HG02763 (cell line): ENCODE results near the gene NDUFAF7.
"Not testable (repeated sequence)": the region's sequence is repeated elsewhere in the genome, so short reads cannot be mapped to it uniquely, and the experiment has no call there.

ENCODE experiments used
- ATAC-seq: cut with Tn5 transposase; IDR thresholded peaks from one replicate; pipeline ENCODE4 v1.9.1; 2021; ENCODE audit warnings: mild to moderate bottlenecking, moderate library complexity; ENCODE audit not compliant: unreplicated experiment

The NDUFAF7 gene

GRCh38 chr2:37276291-37276690, 44.8 kb downstream of the NDUFAF7 start:
- no peak for ATAC-seq

GRCh38 chr2:37281916-37282315, 50.5 kb downstream of the NDUFAF7 start:
- no peak for ATAC-seq

- no peak for ATAC-seq
Observed at GRCh38 chr2:37282746-37283145, 51.3 kb downstream of the NDUFAF7 start.

GRCh38 chr2:37283207-37283606, 51.7 kb downstream of the NDUFAF7 start:
- no peak for ATAC-seq

GRCh38 chr2:37284381-37284780, 52.9 kb downstream of the NDUFAF7 start:
- ATAC-seq, result no peak

GRCh38 chr2:37287966-37288365, 56.5 kb downstream of the NDUFAF7 start:
- no peak for ATAC-seq

GRCh38 chr2:37291680-37292079, 60.2 kb downstream of the NDUFAF7 start:
- no peak for ATAC-seq

GRCh38 chr2:37294858-37295257, 63.4 kb downstream of the NDUFAF7 start:
- ATAC-seq, result not testable (repeated sequence)

GRCh38 chr2:37295469-37296073, 64.1 kb downstream of the NDUFAF7 start:
- no peak for ATAC-seq

GRCh38 chr2:37297632-37298031, 66.2 kb downstream of the NDUFAF7 start:
- no peak for ATAC-seq
